Left lung (tissue), 10 donors: ENCODE measurements around the gene FAM24B. TPM values are rescaled to one million over a fixed set of nuclear protein-coding genes. Genes with fewer than 3 reads are reported as not detected.
A peak's percentile ranks its signal among the peaks of the same experiment; 100 is the strongest.
"Not testable (repeated sequence)": the region's sequence is repeated elsewhere in the genome, so short reads cannot be mapped to it uniquely, and the experiment has no call there.

Source experiments
- ATAC-seq: fragments of 200-7000 bp; cut with Tn5 transposase; one replicate; pipeline ENCODE4 v1.9.1; 2020; ENCODE audit warnings: moderate library complexity
- DNase-seq, 4 donors: peaks; one replicate each; pipeline ENCODE4 v3.0.0-alpha.2; 2013 to 2020
- H3K27ac ChIP-seq, 2 donors: fragments of 200-600 bp; sonication (generic) in 1 of 2; one replicate each; pipeline versions ENCODE4 v1.5.0 to v1.8.0; 2020 to 2021
- H3K27me3 ChIP-seq, 2 donors: fragments of 200-600 bp; sonication (generic) in 1 of 2; one replicate each; pipeline versions ENCODE4 v1.5.0 to v1.8.0; 2020 to 2021
- H3K36me3 ChIP-seq, 2 donors: fragments of 200-600 bp; sonication (generic) in 1 of 2; one replicate each; pipeline versions ENCODE4 v1.5.0 to v1.8.0; 2020 to 2021
- H3K4me1 ChIP-seq, 2 donors: fragments of 200-600 bp; one replicate each; pipeline ENCODE4 v1.8.0; 2021
- H3K4me3 ChIP-seq, 2 donors: fragments of 200-600 bp; sonication (generic) in 1 of 2; one replicate each; pipeline versions ENCODE4 v1.5.0 to v1.8.0; 2020 to 2021; ENCODE audit warnings: mild to moderate bottlenecking in 1 of 2
- H3K9me3 ChIP-seq, 2 donors: fragments of 200-600 bp; sonication (generic) in 1 of 2; one replicate each; pipeline versions ENCODE4 v1.5.0 to v1.8.0; 2020 to 2021
- intact Hi-C, 2 donors: fragments of 100-400 bp; cut with DNase I; formaldehyde crosslinking; loops; one replicate each; pipeline versions ENCODE4 v1.11.2 to v1.14.2; 2022
- polyA plus RNA-seq, 6 donors: library from polyadenylated mRNA; unstranded; fragments of 120-200 nt; gene quantifications; one replicate each; pipeline ENCODE4 v1.2.1, GENCODE V29; 2013; ENCODE audit not compliant: insufficient read length in 6 of 6
- total RNA-seq, 2 donors: library from RNA; stranded (reverse); fragmentation: NEBNext Ultra II Directional; extraction: Animal tissue kit (Norgen Biotek cat#: 25700); gene quantifications; one replicate each; pipeline ENCODE4 v1.2.1, GENCODE V29; 2021
- TF ChIP-seq, protein P1 (sequence below), 2 donors: fragments of 200-600 bp; sonication (generic) in 1 of 2; IDR thresholded peaks; one replicate each; pipeline versions ENCODE4 v1.5.0 to v1.8.0; 2021; ENCODE audit warnings: antibody characterized with exemption in 2 of 2
- donor health status: DM: no; HTN: yes; CAD: no.
- donor health status: DM: no; HTN: no; CAD: no.

Gene FAM24B
- total and polyA plus RNA-seq, 8 donors = 3.0 to 10.1 (median 7.6) TPM

DNA sequence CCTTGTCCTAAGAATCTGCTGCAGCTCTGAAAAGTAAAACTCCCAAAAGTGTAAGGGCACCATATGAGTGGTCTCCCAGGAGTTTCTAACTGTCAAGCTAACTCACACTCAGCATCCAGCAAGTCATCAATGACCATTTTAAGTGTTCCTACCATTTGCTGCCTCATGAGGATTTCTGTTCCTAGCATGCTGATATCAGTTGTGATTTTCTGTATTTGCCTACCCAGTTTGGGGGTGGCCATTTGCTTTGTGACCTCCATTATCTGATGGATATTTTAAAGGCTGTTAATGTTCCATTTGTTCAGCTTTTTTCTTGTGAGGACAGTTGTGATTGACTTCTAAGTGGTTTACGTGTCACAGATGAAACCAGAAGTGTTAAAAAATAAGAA, 2.9 kb downstream of the FAM24B start:
- intact Hi-C loops = no loop called here
- Histone ChIP-seq H3K27me3 (peaks cover 0 to 10% of the 10 kb centered on the region in 2 donors), H3K4me3 (no peak overlapping the region), H3K4me1 (peaks cover 0 to 16% of the 10 kb centered on the region in 2 donors), H3K9me3 (no peaks in the 10 kb centered on the region), H3K27ac (no peak overlapping the region), H3K36me3 (no peaks in the 10 kb centered on the region)
- TF ChIP-seq, protein P1, sequence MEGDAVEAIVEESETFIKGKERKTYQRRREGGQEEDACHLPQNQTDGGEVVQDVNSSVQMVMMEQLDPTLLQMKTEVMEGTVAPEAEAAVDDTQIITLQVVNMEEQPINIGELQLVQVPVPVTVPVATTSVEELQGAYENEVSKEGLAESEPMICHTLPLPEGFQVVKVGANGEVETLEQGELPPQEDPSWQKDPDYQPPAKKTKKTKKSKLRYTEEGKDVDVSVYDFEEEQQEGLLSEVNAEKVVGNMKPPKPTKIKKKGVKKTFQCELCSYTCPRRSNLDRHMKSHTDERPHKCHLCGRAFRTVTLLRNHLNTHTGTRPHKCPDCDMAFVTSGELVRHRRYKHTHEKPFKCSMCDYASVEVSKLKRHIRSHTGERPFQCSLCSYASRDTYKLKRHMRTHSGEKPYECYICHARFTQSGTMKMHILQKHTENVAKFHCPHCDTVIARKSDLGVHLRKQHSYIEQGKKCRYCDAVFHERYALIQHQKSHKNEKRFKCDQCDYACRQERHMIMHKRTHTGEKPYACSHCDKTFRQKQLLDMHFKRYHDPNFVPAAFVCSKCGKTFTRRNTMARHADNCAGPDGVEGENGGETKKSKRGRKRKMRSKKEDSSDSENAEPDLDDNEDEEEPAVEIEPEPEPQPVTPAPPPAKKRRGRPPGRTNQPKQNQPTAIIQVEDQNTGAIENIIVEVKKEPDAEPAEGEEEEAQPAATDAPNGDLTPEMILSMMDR (IDR thresholded peaks at IDR 0.05) = no peak
- ATAC-seq (no peak), DNase-seq (no peak)

DNA sequence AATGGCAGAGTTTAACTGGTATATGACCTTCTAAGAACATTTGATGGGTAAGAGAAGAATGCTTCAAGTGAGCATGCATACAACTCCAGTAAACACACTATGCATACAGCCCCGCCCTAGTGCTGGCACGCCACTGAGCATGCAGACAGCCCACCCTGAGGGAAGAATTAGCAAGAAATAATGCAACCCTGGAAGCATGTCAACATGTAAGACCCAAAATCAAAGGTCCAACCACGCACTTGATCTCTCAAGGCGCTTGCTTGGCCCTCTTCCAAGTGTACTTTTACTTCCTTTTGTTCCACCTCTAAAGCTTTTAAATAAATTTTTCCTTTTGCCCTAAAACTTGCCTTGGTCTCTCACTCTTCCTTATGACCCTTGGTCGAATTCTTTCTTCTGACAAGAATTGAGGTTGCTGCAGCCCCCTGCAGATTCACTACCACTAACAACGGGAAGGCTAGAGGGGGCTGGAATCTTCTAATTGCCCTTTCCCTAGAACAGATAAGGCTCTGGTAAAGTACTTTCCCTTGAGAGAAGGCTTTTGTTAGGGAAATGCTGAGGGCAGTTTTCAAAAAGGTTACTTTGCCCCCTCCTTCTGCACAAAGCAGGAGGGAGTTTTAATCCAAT, 3.4 kb downstream of the FAM24B start:
- DNase-seq = no peak
- no peak for ATAC-seq
- H3K36me3 ChIP-seq = no peaks in the 10 kb centered on the region
- peaks cover 0 to 16% of the 10 kb centered on the region in 2 donors for H3K4me1 ChIP-seq
- H3K9me3 ChIP-seq = no peaks in the 10 kb centered on the region
- TF ChIP-seq, protein P1 (IDR thresholded peaks at IDR 0.05) = no peak
- H3K27me3 ChIP-seq = peaks cover 0 to 10% of the 10 kb centered on the region in 2 donors
- no peak overlapping the region for H3K4me3 ChIP-seq
- no peak overlapping the region for H3K27ac ChIP-seq
- intact Hi-C loops = no loop called here

GRCh38 chr10:122871947-122872346, 7.4 kb downstream of the FAM24B start:
- H3K9me3 ChIP-seq, H3K27ac ChIP-seq, H3K4me1 ChIP-seq, intact Hi-C loops, H3K27me3 ChIP-seq, ATAC-seq, H3K4me3 ChIP-seq, DNase-seq, H3K36me3 ChIP-seq: not testable (repeated sequence)

DNA sequence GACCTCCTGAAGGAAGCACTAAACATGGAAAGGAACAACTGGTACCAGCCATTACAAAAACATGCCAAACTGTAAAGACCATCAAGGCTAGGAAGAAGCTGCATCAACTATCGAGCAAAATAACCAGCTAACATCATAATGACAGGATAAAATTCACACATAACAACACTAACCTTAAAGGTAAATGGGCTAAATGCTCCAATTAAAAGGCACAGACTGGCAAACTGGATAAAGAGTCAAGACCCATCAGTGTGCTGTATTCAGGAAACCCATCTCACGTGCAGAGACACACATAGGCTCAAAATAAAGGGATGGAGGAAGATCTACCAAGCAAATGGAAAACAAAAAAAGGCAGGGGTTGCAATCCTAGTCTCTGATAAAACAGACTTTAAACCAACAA, 10.6 kb downstream of the FAM24B start:
- H3K27ac ChIP-seq, H3K4me3 ChIP-seq, intact Hi-C loops: not testable (repeated sequence)

DNA sequence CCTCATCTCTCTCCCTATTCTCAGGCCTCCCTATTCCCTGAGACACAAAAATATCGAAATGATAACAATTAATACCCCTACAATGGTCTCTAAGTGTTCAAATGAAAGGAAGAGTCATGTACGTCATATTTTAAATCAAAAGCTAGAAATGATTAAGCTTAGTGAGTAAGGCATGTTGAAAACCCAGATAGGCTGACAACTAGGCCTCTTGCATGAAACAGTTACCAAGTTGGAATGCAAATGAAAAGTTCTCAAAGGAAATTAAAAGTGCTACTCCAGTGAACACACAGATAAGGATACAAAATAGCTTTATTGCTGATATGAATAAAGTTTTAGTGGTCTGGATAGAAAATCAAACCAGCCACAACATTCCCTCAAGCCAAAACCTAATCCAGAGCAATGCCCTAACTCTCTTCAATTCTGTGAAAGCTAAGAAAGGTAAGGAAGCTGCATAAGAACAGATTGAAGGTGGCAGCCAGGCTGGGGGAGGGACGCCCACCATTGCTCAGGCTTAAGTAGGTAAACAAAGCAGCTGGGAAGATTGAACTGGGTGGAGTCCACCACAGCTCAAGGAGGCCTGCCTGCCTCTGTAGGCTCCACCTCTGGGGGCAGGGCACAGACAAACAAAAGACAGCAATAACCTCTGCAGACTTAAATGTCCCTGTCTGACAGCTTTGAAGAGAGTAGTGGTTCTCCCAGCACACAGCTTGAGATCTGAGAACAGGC, 12.5 kb downstream of the FAM24B start:
- peak; percentile 73 for ATAC-seq
- peak overlapping the region in 1 of 2 donors; percentile 44 for H3K27ac ChIP-seq
- H3K27me3 ChIP-seq, DNase-seq, H3K4me1 ChIP-seq, intact Hi-C loops, H3K9me3 ChIP-seq, H3K4me3 ChIP-seq, H3K36me3 ChIP-seq: not testable (repeated sequence)

More for the DNA sequence above, 10.6 kb downstream of the FAM24B start:
- not testable (repeated sequence) for H3K36me3 ChIP-seq, H3K9me3 ChIP-seq, H3K4me1 ChIP-seq, H3K27me3 ChIP-seq, DNase-seq, ATAC-seq

GRCh38 chr10:122864901-122865300, 14.5 kb downstream of the FAM24B start:
- ATAC-seq (peak; percentile 48), DNase-seq (no peak)
- no peaks in the 10 kb centered on the region for H3K36me3 ChIP-seq
- peaks cover 0 to 2% of the 10 kb centered on the region in 2 donors for H3K9me3 ChIP-seq
- H3K27ac ChIP-seq = no peak overlapping the region
- H3K4me1 ChIP-seq = no peaks in the 10 kb centered on the region
- H3K27me3 ChIP-seq = no peaks in the 10 kb centered on the region
- intact Hi-C loops = no loop called here
- TF ChIP-seq, protein P1 (IDR thresholded peaks at IDR 0.05) = no peak
- H3K4me3 ChIP-seq = no peak overlapping the region
